K562 treated with DMSO at 1 percent for 24 hours (cell line): ENCODE measurements around the gene CYB5B. TPM values are rescaled to one million over a fixed set of nuclear protein-coding genes. Genes with fewer than 3 reads are reported as not detected.

Experiments
- total RNA-seq: library from RNA; unstranded; fragments of 300-600 nt; gene quantifications from 2 replicates; pipeline ENCODE4 v1.2.3, GENCODE V29; 2022; ENCODE audit warnings: low read depth; ENCODE audit not compliant: insufficient read depth

Gene CYB5B
- total RNA-seq: 80.2 and 84.9 TPM in 2 replicates

GRCh38 chr16:69424053-69424934, at the start of gene CYB5B:
Gene CYB5B, plus strand, starts transcription at chr16:69424619. Its CDS starts 65 bp downstream, at chr16:69424684.

Other genes starting within 250 kb of the CYB5B start
- 7.9 and 9.5 TPM in 2 replicates for gene SNTB2, start 237.5 kb upstream of the CYB5B start, total RNA-seq
- gene VPS4A, start 113.3 kb upstream of the CYB5B start, total RNA-seq: 65.5 and 69.2 TPM in 2 replicates
- gene PDF, start 94.0 kb upstream of the CYB5B start, total RNA-seq: 28.4 and 28.7 TPM in 2 replicates
- gene COG8, start 85.1 kb upstream of the CYB5B start, total RNA-seq: 38.6 and 41.1 TPM in 2 replicates
- gene NIP7, start 84.8 kb upstream of the CYB5B start, total RNA-seq: 11.5 and 13.2 TPM in 2 replicates
- gene TMED6, start 72.8 kb upstream of the CYB5B start, total RNA-seq: not detected in 2 replicates
- gene TERF2, start 38.6 kb upstream of the CYB5B start, total RNA-seq: 21.5 and 23.2 TPM in 2 replicates
- 4.5 and 6.2 TPM in 2 replicates for gene NFAT5, start 141.3 kb downstream of the CYB5B start, total RNA-seq